Gastrocnemius medialis (tissue), 4 donors: ENCODE results near the gene TCF12.

ENCODE experiments used
- CTCF ChIP-seq, 5 experiments: fragments of 450-650 bp in 3 of 5; fragments of 200-600 bp in 2 of 5; sonication (generic) in 2 of 5; IDR thresholded peaks in 4 of 5; conservative IDR thresholded peaks in 1 of 5; 1 replicate in 4 of 5; 2 replicates in 1 of 5; pipeline ENCODE4 v1.5.1; 2016 to 2019; ENCODE audit warnings: antibody characterized with exemption in 5 of 5, mild to moderate bottlenecking in 3 of 5, moderate library complexity in 3 of 5
- POLR2A ChIP-seq, 2 donors: fragments of 450-650 bp; IDR thresholded peaks; one replicate each; pipeline ENCODE4 v1.6.1; 2017; ENCODE audit warnings: antibody characterized with exemption in 2 of 2, mild to moderate bottlenecking in 2 of 2, moderate library complexity in 2 of 2

- TF ChIP-seq POLR2A (IDR thresholded peaks at IDR 0.05) (no peak), CTCF (IDR thresholded peaks at IDR 0.05 in 4 of 5, conservative IDR thresholded peaks at IDR 0.05 in 1 of 5) (no peak)
These were observed 173.8 kb downstream of the TCF12 start for GRCh38 chr15:57092252-57092651.
